HepG2 (cell line): ENCODE measurements around the gene TOM1L2. TPM values are rescaled to one million over a fixed set of nuclear protein-coding genes. Genes with fewer than 3 reads are reported as not detected.

Experiments used
- DZIP1 ChIP-seq: sonication (generic); formaldehyde crosslinking; IDR thresholded peaks from 2 replicates; pipeline ENCODE4 v1.5.0; 2020; ENCODE audit warnings: mild to moderate bottlenecking, missing genetic modification reagents
- HOXA5 ChIP-seq: sonication (generic); formaldehyde crosslinking; IDR thresholded peaks from 2 replicates; pipeline ENCODE4 v1.4.0; 2020; ENCODE audit warnings: missing genetic modification reagents
- JARID2 ChIP-seq: sonication (generic); formaldehyde crosslinking; IDR thresholded peaks from 2 replicates; pipeline ENCODE4 v1.8.1; 2023; ENCODE audit warnings: missing genetic modification reagents, inconsistent platforms; ENCODE audit not compliant: insufficient replicate concordance
- KLF13 ChIP-seq: sonication (generic); formaldehyde crosslinking; IDR thresholded peaks from 2 replicates; pipeline ENCODE4 v1.4.0; 2020; ENCODE audit warnings: mild to moderate bottlenecking, missing genetic modification reagents
- U2AF1 ChIP-seq: fragments of 200-400 bp; formaldehyde crosslinking; optimal IDR thresholded peaks from 2 replicates; pipeline ENCODE3; 2017; ENCODE audit warnings: mild to moderate bottlenecking, low read depth, low read length
- USF2 ChIP-seq, 2 experiments: sonication (generic) in 1 of 2; formaldehyde crosslinking in 1 of 2; IDR thresholded peaks; 2 replicates each; pipeline versions ENCODE4 v1.5.1 to v1.6.1; 2011 to 2020; ENCODE audit warnings: borderline replicate concordance in 1 of 2, low read depth in 1 of 2, low read length in 1 of 2, mild to moderate bottlenecking in 1 of 2, missing genetic modification reagents in 1 of 2, moderate library complexity in 1 of 2
- ZBTB42 ChIP-seq: sonication (generic); formaldehyde crosslinking; IDR thresholded peaks from 2 replicates; pipeline ENCODE4 v1.5.0; 2020; ENCODE audit warnings: mild to moderate bottlenecking, missing genetic modification reagents
- ZNF687 ChIP-seq: sonication (generic); formaldehyde crosslinking; IDR thresholded peaks from 2 replicates; pipeline ENCODE4 v1.5.1; 2020; ENCODE audit warnings: mild to moderate bottlenecking, missing genetic modification reagents, moderate library complexity
- ZNF800 ChIP-seq: sonication (generic); formaldehyde crosslinking; IDR thresholded peaks from 2 replicates; pipeline ENCODE4 v1.4.0; 2020; ENCODE audit warnings: missing genetic modification reagents
- polyA plus RNA-seq, 8 experiments: library from polyadenylated mRNA; depleted of rRNA in 3 of 8; stranded (reverse) in 7 of 8; unstranded in 1 of 8; fragments of >200 nt; fragmentation: Illumina TruSeq in 4 of 8; extraction: Trizol in 4 of 8; gene quantifications; 2 replicates each; pipeline versions ENCODE4 v1.2.1 to v1.2.3, GENCODE V29; 2011 to 2016; ENCODE audit warnings: low read depth in 4 of 8, missing spikeins in 1 of 8, mixed read lengths in 1 of 8; ENCODE audit not compliant: insufficient read depth in 1 of 8
- total RNA-seq, 5 experiments: library from RNA; depleted of rRNA; stranded (reverse); fragments of >200 nt; fragmentation: Illumina TruSeq; extraction: Trizol; gene quantifications; 2 replicates each; pipeline ENCODE4 v1.2.3, GENCODE V29; 2016; ENCODE audit warnings: low read depth in 1 of 5
- TF ChIP-seq, protein P1 (sequence below): sonication (generic); formaldehyde crosslinking; conservative IDR thresholded peaks from 2 replicates; pipeline ENCODE4 v1.4.0; 2020; ENCODE audit warnings: missing genetic modification reagents
- TF ChIP-seq, protein P2 (sequence below): sonication (generic); formaldehyde crosslinking; IDR thresholded peaks from 2 replicates; pipeline ENCODE4 v1.4.0; 2020; ENCODE audit warnings: missing genetic modification reagents, borderline replicate concordance

Gene TOM1L2
- total and polyA plus RNA-seq, 2 of the 13 experiments (the other 11 are each of a cell fraction or from before 2014, with no cell fraction given): 4.7 to 7.4 TPM

DNA sequence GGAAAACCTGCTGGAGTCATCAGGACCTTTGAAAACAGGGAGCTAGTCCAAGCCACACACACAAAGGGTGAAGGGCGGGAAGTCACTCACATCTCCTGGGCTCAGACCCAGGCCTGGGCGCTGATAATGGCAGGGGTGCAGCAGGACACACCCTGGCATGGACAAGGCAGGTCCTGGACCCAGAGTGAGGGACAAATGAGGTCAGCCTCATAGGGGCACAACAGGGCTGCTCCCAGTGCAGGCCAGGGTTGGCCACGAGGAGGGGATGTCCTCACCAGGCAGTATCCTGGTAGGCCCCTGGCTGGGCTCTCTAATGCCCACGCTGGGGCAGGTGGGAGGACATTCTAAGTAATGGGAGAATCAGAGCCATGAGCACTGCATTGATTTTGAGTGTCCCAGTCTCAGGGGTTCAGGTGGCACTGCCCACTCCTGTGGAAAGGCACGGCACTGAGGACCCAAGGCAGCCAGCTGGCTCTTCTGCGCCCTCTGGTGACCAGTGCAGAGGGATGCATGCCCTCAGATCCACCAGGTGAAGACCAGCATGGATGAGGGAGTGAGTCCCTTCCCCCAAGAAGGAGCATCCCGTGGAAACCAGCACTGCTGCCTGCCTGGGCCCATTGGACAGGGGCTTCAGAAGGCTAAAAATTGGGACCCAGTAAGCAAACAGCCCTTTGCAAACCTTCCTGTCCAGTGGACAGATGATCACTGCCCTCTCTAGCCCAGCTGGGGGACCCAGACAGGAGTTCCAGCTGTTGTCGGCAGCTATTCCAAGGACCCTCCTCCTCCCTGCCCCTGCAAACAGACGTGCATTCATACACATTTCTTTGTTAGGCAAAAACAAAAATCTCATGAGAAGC is 112.1 kb downstream of the TOM1L2 start (continued):
- TF ChIP-seq DZIP1 (0 out of 2 replicates have a peak, but pooled peaks have one; percentile 44), KLF13 (CRISPR knock-in tag) (no peak), ZNF800 (CRISPR knock-in tag) (no peak), HOXA5 (CRISPR knock-in tag) (no peak), USF2 (IDR thresholded peaks at IDR 0.05; ENCODE audit: low read depth, low read length) (no peak), USF2 (CRISPR knock-in tag; IDR thresholded peaks at IDR 0.05; ENCODE audit: borderline replicate concordance) (no peak), JARID2 (CRISPR knock-in tag) (no peak), ZNF687 (peak; percentile 77), U2AF1 (no peak), ZBTB42 (no peak)
- TF ChIP-seq, protein P1, sequence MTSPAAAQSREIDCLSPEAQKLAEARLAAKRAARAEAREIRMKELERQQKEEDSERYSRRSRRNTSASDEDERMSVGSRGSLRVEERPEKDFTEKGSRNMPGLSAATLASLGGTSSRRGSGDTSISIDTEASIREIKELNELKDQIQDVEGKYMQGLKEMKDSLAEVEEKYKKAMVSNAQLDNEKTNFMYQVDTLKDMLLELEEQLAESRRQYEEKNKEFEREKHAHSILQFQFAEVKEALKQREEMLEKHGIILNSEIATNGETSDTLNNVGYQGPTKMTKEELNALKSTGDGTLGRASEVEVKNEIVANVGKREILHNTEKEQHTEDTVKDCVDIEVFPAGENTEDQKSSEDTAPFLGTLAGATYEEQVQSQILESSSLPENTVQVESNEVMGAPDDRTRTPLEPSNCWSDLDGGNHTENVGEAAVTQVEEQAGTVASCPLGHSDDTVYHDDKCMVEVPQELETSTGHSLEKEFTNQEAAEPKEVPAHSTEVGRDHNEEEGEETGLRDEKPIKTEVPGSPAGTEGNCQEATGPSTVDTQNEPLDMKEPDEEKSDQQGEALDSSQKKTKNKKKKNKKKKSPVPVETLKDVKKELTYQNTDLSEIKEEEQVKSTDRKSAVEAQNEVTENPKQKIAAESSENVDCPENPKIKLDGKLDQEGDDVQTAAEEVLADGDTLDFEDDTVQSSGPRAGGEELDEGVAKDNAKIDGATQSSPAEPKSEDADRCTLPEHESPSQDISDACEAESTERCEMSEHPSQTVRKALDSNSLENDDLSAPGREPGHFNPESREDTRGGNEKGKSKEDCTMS (CRISPR knock-in tag): no peak
- TF ChIP-seq, protein P2, sequence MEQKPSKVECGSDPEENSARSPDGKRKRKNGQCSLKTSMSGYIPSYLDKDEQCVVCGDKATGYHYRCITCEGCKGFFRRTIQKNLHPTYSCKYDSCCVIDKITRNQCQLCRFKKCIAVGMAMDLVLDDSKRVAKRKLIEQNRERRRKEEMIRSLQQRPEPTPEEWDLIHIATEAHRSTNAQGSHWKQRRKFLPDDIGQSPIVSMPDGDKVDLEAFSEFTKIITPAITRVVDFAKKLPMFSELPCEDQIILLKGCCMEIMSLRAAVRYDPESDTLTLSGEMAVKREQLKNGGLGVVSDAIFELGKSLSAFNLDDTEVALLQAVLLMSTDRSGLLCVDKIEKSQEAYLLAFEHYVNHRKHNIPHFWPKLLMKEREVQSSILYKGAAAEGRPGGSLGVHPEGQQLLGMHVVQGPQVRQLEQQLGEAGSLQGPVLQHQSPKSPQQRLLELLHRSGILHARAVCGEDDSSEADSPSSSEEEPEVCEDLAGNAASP (CRISPR knock-in tag): no peak; the same call in 1 of the 2 replicates
